HG03175 (cell line): ENCODE results near the gene OR1C1.
"Not testable (repeated sequence)": the region's sequence is repeated elsewhere in the genome, so short reads cannot be mapped to it uniquely, and the experiment has no call there.

Source experiments
- ATAC-seq: cut with Tn5 transposase; IDR thresholded peaks from one replicate; pipeline ENCODE4 v1.9.1; 2021; ENCODE audit warnings: mild to moderate bottlenecking, moderate library complexity; ENCODE audit not compliant: unreplicated experiment

OR1C1 gene

GRCh38 chr1:247760456-247760855 is at the start of gene OR1C1:
OR1C1 (minus strand) TSS chr1:247760556; CDS start chr1:247758406, 2,150 bp downstream.
- no peak for ATAC-seq

GRCh38 chr1:247797518-247797917 is 37.2 kb upstream of the OR1C1 start:
- ATAC-seq = no peak

- no peak for ATAC-seq
These were observed 9.2 kb upstream of the OR1C1 start for GRCh38 chr1:247769603-247770002.

- ATAC-seq = not testable (repeated sequence)
These were observed 6.0 kb downstream of the OR1C1 start for GRCh38 chr1:247754311-247754710.

GRCh38 chr1:247749870-247750269 is 10.5 kb downstream of the OR1C1 start:
- no peak for ATAC-seq

- no peak for ATAC-seq
These were observed 12.3 kb downstream of the OR1C1 start, which contains the start of gene OR14A2 for GRCh38 chr1:247748041-247748440. OR14A2 (minus strand) TSS chr1:247748141.

GRCh38 chr1:247747616-247748015 is 12.7 kb downstream of the OR1C1 start:
- no peak for ATAC-seq

GRCh38 chr1:247746391-247746935 is 13.9 kb downstream of the OR1C1 start:
- no peak for ATAC-seq

GRCh38 chr1:247742215-247742760 is 18.1 kb downstream of the OR1C1 start:
- ATAC-seq = not testable (repeated sequence)

- ATAC-seq = no peak
These were observed 18.6 kb downstream of the OR1C1 start for GRCh38 chr1:247741756-247742155.

GRCh38 chr1:247740721-247741120 is 19.6 kb downstream of the OR1C1 start:
- no peak for ATAC-seq

- no peak for ATAC-seq
These were observed 22.0 kb downstream of the OR1C1 start, which contains the start of gene OR14K1 for GRCh38 chr1:247738315-247738714. OR14K1 (plus strand) TSS chr1:247738615; CDS start chr1:247738615, 0 bp downstream.

GRCh38 chr1:247721222-247721621 is 39.1 kb downstream of the OR1C1 start:
- no peak for ATAC-seq

GRCh38 chr1:247716546-247716945 is 43.8 kb downstream of the OR1C1 start, which contains the start of gene OR6F1:
OR6F1 (minus strand) TSS chr1:247716646; CDS start chr1:247712755, 3,891 bp downstream.
- ATAC-seq = no peak

GRCh38 chr1:247713753-247714152 is 46.6 kb downstream of the OR1C1 start:
- no peak for ATAC-seq

- ATAC-seq = not testable (repeated sequence)
These were observed 49.7 kb downstream of the OR1C1 start for GRCh38 chr1:247710681-247711080.
